PC-9 (cell line): Measurements from ENCODE around the gene RNU5D-1. TPM values are rescaled to one million over a fixed set of nuclear protein-coding genes. Genes with fewer than 3 reads are reported as not detected.
"Not testable (repeated sequence)": the region's sequence is repeated elsewhere in the genome, so short reads cannot be mapped to it uniquely, and the experiment has no call there.

ENCODE experiments used
- BruUV-seq: library from RNA; stranded (reverse); fragments of 400-500 nt; replicated peaks from 2 replicates; lab custom pipeline; 2021; lab: Mats Ljungman, UMichigan
- CTCF ChIA-PET: fragments of 300-600 bp; sonication (Branson Sonifier 250); formaldehyde crosslinking; loops from one replicate; lab custom pipeline; 2022; ENCODE audit warnings: antibody characterized with exemption; lab: Charles Lee
- POLR2A ChIA-PET: fragments of 300-600 bp; sonication (Branson Sonifier 250); formaldehyde crosslinking; loops from one replicate; lab custom pipeline; 2022; ENCODE audit warnings: antibody characterized with exemption; ENCODE audit not compliant: unreplicated experiment; lab: Charles Lee
- DNase-seq, 2 experiments: peaks; one replicate each; pipeline versions ENCODE4 v3.0.0 to v3.0.0-alpha.2; 2015 to 2022; ENCODE audit warnings: mixed read lengths in 1 of 2
- H2AFZ ChIP-seq: fragments of 200-600 bp; sonication (generic); 2 replicates; pipeline ENCODE4 v1.8.1; 2017; ENCODE audit warnings: antibody characterized with exemption
- H3F3A ChIP-seq: fragments of 200-600 bp; sonication (generic); 2 replicates; pipeline ENCODE4 v1.8.1; 2017; ENCODE audit warnings: antibody characterized with exemption, mild to moderate bottlenecking, low read depth; ENCODE audit not compliant: insufficient read depth
- H3K27ac ChIP-seq: fragments of 200-600 bp; sonication (generic); 2 replicates; pipeline ENCODE4 v1.6.1; 2016; ENCODE audit warnings: mixed run types
- H3K27me3 ChIP-seq: fragments of 200-600 bp; sonication (generic); 2 replicates; pipeline ENCODE4 v1.6.1; 2016; ENCODE audit warnings: low read depth, mixed run types; ENCODE audit not compliant: insufficient read depth
- H3K36me3 ChIP-seq: fragments of 200-600 bp; sonication (generic); 2 replicates; pipeline ENCODE4 v1.6.1; 2016; ENCODE audit warnings: low read depth, mixed run types
- H3K4me1 ChIP-seq: fragments of 200-600 bp; sonication (generic); replicated peaks from 2 replicates; pipeline ENCODE4 v1.6.1; 2016; ENCODE audit warnings: mixed run types; ENCODE audit not compliant: insufficient read depth
- H3K4me2 ChIP-seq: fragments of 200-600 bp; sonication (generic); 2 replicates; pipeline ENCODE4 v1.6.1; 2017; ENCODE audit warnings: mixed run types
- H3K4me3 ChIP-seq: fragments of 200-600 bp; sonication (generic); 2 replicates; pipeline ENCODE4 v1.6.1; 2016; ENCODE audit warnings: mixed run types
- H3K79me2 ChIP-seq: fragments of 200-600 bp; sonication (generic); 2 replicates; pipeline ENCODE4 v1.6.1; 2017; ENCODE audit warnings: low read depth, mixed run types
- H3K9me2 ChIP-seq: fragments of 200-600 bp; sonication (generic); 2 replicates; pipeline ENCODE4 v1.8.1; 2017; ENCODE audit warnings: mild to moderate bottlenecking; ENCODE audit not compliant: insufficient read depth
- H3K9me3 ChIP-seq: fragments of 200-600 bp; sonication (generic); 2 replicates; pipeline ENCODE4 v1.8.1; 2016; ENCODE audit warnings: low read depth; ENCODE audit not compliant: insufficient read depth
- H4K20me1 ChIP-seq: fragments of 200-600 bp; sonication (generic); 2 replicates; pipeline ENCODE4 v1.8.1; 2017; ENCODE audit not compliant: insufficient read depth
- EZH2 ChIP-seq: fragments of 200-600 bp; sonication (generic); IDR thresholded peaks from 2 replicates; pipeline ENCODE4 v1.8.0; 2017; ENCODE audit warnings: antibody characterized with exemption, low read depth
- intact Hi-C: fragments of 100-400 bp; cut with micrococcal nuclease; formaldehyde crosslinking; loops from one replicate; pipeline ENCODE4 v1.10.0; 2022; ENCODE audit not compliant: unreplicated experiment
- total RNA-seq: library from RNA; stranded (reverse); gene quantifications from 2 replicates; pipeline ENCODE4 v1.2.3, GENCODE V29; 2021
- TF ChIP-seq, protein P1 (sequence below): fragments of 200-600 bp; sonication (generic); conservative IDR thresholded peaks from 2 replicates; pipeline ENCODE4 v1.6.1; 2017; ENCODE audit warnings: mixed run types, antibody characterized with exemption, mild to moderate bottlenecking, moderate library complexity

The RNU5D-1 gene
- total RNA-seq, 1 experiment from 2014 or later, result not detected

DNA sequence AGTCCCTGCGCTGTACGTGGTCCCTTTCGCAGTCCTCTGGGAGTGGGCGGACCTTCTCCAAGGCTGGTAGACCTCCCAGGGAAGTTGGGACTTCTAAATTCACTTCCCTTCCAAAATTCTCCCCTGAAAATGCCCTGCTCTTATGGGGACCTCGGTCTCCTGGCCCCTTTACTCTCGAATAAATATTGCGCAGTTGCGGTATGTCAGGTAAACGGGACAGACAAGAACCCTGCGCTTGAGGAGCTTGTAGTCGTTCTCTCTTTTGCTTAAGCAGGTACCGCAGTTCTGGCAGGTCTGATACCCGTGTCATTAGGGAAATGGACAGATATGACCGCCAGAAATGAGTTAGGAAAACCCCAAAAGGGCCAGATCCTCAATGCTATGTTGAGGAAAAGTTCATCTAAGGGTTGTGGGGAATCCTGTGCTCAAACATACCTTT, 9.2 kb upstream of the RNU5D-1 start:
- Histone ChIP-seq H3K9me3 (no peaks in the 10 kb centered on the region), H4K20me1 (no peaks in the 10 kb centered on the region), H3K4me3 (peak overlapping the region; percentile 65), H3K9me2 (no peaks in the 10 kb centered on the region), H3K27me3 (no peaks in the 10 kb centered on the region), H3F3A (peaks cover 13% of the 10 kb centered on the region), H3K36me3 (peaks cover 18% of the 10 kb centered on the region), H3K27ac (peak overlapping the region; percentile 79), H3K4me2 (peak overlapping the region; percentile 89), H3K4me1 (peaks cover 18% of the 10 kb centered on the region), H3K79me2 (peaks cover 59% of the 10 kb centered on the region), H2AFZ (peak overlapping the region; percentile 66)
- BruUV-seq, result TSS peak; percentile 64
- intact Hi-C loops, result no loop called here
- DNase-seq, result no peak
- ChIA-PET CTCF (interaction anchor here (0.6 kb wide), 1 partner anchor 8 kb away, joined by 13 read pairs; no protein-coding TSS in a partner anchor), POLR2A (interaction anchor here (0.6 to 0.7 kb wide), 2 partner anchors 71 to 600 kb away, joined by 4 to 6 read pairs; partner anchors contain the start of genes MUTYH and TOE1)
- no peak for TF ChIP-seq EZH2
- TF ChIP-seq, protein P1, sequence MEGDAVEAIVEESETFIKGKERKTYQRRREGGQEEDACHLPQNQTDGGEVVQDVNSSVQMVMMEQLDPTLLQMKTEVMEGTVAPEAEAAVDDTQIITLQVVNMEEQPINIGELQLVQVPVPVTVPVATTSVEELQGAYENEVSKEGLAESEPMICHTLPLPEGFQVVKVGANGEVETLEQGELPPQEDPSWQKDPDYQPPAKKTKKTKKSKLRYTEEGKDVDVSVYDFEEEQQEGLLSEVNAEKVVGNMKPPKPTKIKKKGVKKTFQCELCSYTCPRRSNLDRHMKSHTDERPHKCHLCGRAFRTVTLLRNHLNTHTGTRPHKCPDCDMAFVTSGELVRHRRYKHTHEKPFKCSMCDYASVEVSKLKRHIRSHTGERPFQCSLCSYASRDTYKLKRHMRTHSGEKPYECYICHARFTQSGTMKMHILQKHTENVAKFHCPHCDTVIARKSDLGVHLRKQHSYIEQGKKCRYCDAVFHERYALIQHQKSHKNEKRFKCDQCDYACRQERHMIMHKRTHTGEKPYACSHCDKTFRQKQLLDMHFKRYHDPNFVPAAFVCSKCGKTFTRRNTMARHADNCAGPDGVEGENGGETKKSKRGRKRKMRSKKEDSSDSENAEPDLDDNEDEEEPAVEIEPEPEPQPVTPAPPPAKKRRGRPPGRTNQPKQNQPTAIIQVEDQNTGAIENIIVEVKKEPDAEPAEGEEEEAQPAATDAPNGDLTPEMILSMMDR, result no peak

DNA sequence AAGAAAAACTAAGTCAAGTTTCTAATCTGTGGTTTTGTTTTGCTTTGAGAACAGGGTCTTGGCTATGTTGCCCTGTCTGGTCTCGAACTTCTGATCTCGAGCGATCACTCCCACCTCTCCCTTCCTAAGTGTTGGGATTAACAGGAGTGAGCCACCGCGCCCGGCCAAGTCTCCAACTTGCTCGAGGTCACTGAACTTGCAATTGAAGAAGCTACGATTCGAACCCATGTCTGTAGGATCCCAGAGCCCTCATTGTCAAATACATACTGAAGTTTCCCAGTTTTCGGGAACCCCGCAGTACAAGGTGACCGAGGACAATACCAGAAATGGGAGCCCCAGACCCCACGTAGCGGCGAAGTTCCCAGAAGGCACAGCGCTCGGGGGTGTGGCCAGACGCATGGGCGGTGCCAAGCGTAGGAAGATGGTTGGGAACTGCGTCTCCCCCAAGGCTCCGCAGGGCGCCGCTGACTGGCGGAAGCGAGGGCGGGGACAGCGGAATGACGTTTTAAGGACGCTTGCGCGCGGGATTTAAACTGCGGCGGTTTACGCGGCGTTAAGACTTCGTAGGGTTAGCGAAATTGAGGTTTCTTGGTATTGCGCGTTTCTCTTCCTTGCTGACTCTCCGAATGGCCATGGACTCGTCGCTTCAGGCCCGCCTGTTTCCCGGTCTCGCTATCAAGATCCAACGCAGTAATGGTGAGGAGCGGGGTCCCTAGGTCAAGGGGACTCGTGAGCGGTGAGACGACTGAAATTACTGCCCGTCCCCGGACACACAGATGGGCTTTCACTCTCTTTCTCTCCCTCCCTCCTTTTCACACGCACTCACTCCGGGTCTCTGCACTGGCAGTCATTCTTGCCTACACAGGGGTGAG, 8.6 kb upstream of the RNU5D-1 start, which contains the start of gene KIF2C:
KIF2C (plus strand) TSS at position 531 of the 872 bp plus-strand sequence; CDS start at position 627, 96 bp downstream.
- H3K79me2 ChIP-seq, result peaks cover 53% of the 10 kb centered on the region
- peak within 1 kb of the TSS; percentile 79 for H3K27ac ChIP-seq
- TF ChIP-seq, protein P1, result 0 out of 2 replicates have a peak, but pooled peaks have one; percentile 16
- no peak for TF ChIP-seq EZH2
- BruUV-seq, result TSS peak; percentile 84
- H2AFZ ChIP-seq, result peak within 1 kb of the TSS; percentile 87
- peak within 1 kb of the TSS; percentile 65 for H3K4me3 ChIP-seq
- intact Hi-C loops, result loop anchor here (1.0 to 10.0 kb wide), 4 partner anchors 8 to 845 kb away; partner anchors contain the start of genes BTBD19, DYNLT4, NASP and PLK3
- ChIA-PET CTCF (interaction anchor here (0.6 to 0.7 kb wide), 2 partner anchors 7 to 25 kb away, joined by 5 to 13 read pairs; no protein-coding TSS in a partner anchor), POLR2A (interaction anchor here (0.6 to 0.7 kb wide), 5 partner anchors 21 to 601 kb away, joined by 3 to 8 read pairs (median 6); partner anchors contain the start of genes MUTYH and TOE1)
- H3K4me2 ChIP-seq, result peak within 1 kb of the TSS; percentile 89
- H3K9me2 ChIP-seq, result no peaks in the 10 kb centered on the region
- H4K20me1 ChIP-seq, result no peaks in the 10 kb centered on the region
- peaks cover 18% of the 10 kb centered on the region for H3K36me3 ChIP-seq
- no peaks in the 10 kb centered on the region for H3K27me3 ChIP-seq
- H3F3A ChIP-seq, result peaks cover 13% of the 10 kb centered on the region
- peaks cover 18% of the 10 kb centered on the region for H3K4me1 ChIP-seq
- no peaks in the 10 kb centered on the region for H3K9me3 ChIP-seq
- DNase-seq, result peak; percentile 92 to 98

DNA sequence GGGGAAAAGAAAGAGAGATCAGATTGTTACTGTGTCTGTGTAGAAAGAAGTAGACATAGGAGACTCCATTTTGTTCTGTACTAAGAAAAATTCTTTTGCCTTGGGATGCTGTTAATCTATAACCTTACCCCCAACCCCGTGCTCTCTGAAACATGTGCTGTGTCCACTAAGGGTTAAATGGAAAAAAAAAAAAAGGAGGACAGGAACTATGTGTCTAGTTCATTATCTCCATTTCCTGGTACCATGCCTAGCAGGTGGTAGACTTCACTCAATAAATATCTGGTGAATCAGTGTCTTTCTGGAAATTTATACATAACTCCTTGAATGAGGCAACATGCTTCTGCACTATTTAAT, 8.0 kb upstream of the RNU5D-1 start:
- Histone ChIP-seq H3K4me3 (peak overlapping the region; percentile 65), H2AFZ (peak overlapping the region; percentile 87), H3K27ac (peak overlapping the region; percentile 79), H3K4me1 (peaks cover 18% of the 10 kb centered on the region), H3F3A (peaks cover 18% of the 10 kb centered on the region), H3K79me2 (peaks cover 46% of the 10 kb centered on the region), H3K36me3 (peaks cover 18% of the 10 kb centered on the region), H3K4me2 (peak overlapping the region; percentile 89)
- POLR2A ChIA-PET, result interaction anchor here (0.6 to 0.7 kb wide), 3 partner anchors 21 to 411 kb away, joined by 3 to 8 read pairs (median 6); no protein-coding TSS in a partner anchor
- not testable (repeated sequence) for DNase-seq, H3K9me3 ChIP-seq, H3K9me2 ChIP-seq, BruUV-seq, H3K27me3 ChIP-seq, H4K20me1 ChIP-seq
- intact Hi-C loops, result loop anchor here (1.0 to 10.0 kb wide), 4 partner anchors 8 to 846 kb away; partner anchors contain the start of genes BTBD19, DYNLT4, NASP and PLK3
- CTCF ChIA-PET, result interaction anchor here (0.7 kb wide), 1 partner anchor 24 kb away, joined by 5 read pairs; no protein-coding TSS in a partner anchor
